Liver (tissue), 9 donors: ENCODE results near the gene DCTPP1. TPM values are rescaled to one million over a fixed set of nuclear protein-coding genes. Genes with fewer than 3 reads are reported as not detected.

Source experiments
- DNase-seq: peaks from one replicate; pipeline ENCODE4 v3.0.0-alpha.2; 2017; ENCODE audit warnings: low spot score
- H3K27ac ChIP-seq, 2 donors: one replicate each; pipeline ENCODE4 v1.7.0; 2013; ENCODE audit warnings: inconsistent platforms in 2 of 2, low read length in 2 of 2, control low read depth in 1 of 2, low read depth in 1 of 2, mild to moderate bottlenecking in 1 of 2
- H3K27me3 ChIP-seq, 4 donors: one replicate each; pipeline versions ENCODE4 v1.6.1 to v1.7.0; 2013; ENCODE audit warnings: low read length in 3 of 4, inconsistent platforms in 1 of 4, mild to moderate bottlenecking in 1 of 4, moderate library complexity in 1 of 4; ENCODE audit not compliant: control insufficient read depth in 4 of 4, insufficient read depth in 4 of 4
- H3K36me3 ChIP-seq, 4 donors: one replicate each; pipeline versions ENCODE4 v1.6.1 to v1.7.0; 2013; ENCODE audit warnings: low read length in 3 of 4, mild to moderate bottlenecking in 3 of 4, low read depth in 1 of 4, moderate library complexity in 1 of 4; ENCODE audit not compliant: control insufficient read depth in 4 of 4, insufficient read depth in 3 of 4
- H3K4me1 ChIP-seq, 4 donors: one replicate each; pipeline versions ENCODE4 v1.6.1 to v1.7.0; 2013; ENCODE audit warnings: low read length in 3 of 4, mild to moderate bottlenecking in 3 of 4, moderate library complexity in 1 of 4; ENCODE audit not compliant: control insufficient read depth in 4 of 4, insufficient read depth in 4 of 4
- H3K4me3 ChIP-seq, 3 donors: one replicate each; pipeline versions ENCODE4 v1.6.1 to v1.7.0; 2013; ENCODE audit warnings: low read length in 3 of 3, control low read depth in 1 of 3, low read depth in 1 of 3, mild to moderate bottlenecking in 1 of 3
- H3K9ac ChIP-seq, 2 donors: one replicate each; pipeline ENCODE4 v1.7.0; 2013; ENCODE audit warnings: low read length in 2 of 2, mild to moderate bottlenecking in 2 of 2, moderate library complexity in 2 of 2, control low read depth in 1 of 2, low read depth in 1 of 2
- H3K9me3 ChIP-seq, 4 donors: one replicate each; pipeline versions ENCODE4 v1.6.1 to v1.7.0; 2013; ENCODE audit warnings: low read length in 3 of 4; ENCODE audit not compliant: control insufficient read depth in 4 of 4
- CTCF ChIP-seq: fragments of 150-350 bp; IDR thresholded peaks from 2 replicates; pipeline ENCODE4 v1.5.1; 2017; ENCODE audit warnings: improper control_type of control experiment, low read depth, low read length; ENCODE audit not compliant: missing input control
- FOXA2 ChIP-seq: IDR thresholded peaks from 2 replicates; pipeline ENCODE4 v1.6.1; 2016; ENCODE audit warnings: antibody characterized with exemption
- GABPA ChIP-seq, 2 donors: IDR thresholded peaks in 1 of 2; conservative IDR thresholded peaks in 1 of 2; 2 replicates each; pipeline ENCODE4 v1.6.1; 2016; ENCODE audit warnings: antibody characterized with exemption in 2 of 2, mild to moderate bottlenecking in 1 of 2, moderate library complexity in 1 of 2
- HNF4G ChIP-seq: IDR thresholded peaks from 2 replicates; pipeline ENCODE4 v1.6.1; 2016; ENCODE audit warnings: antibody characterized with exemption
- MAX ChIP-seq: IDR thresholded peaks from 2 replicates; pipeline ENCODE4 v1.6.1; 2016; ENCODE audit warnings: antibody characterized with exemption
- RAD21 ChIP-seq, 2 donors: IDR thresholded peaks; 2 replicates each; pipeline ENCODE4 v1.6.1; 2016; ENCODE audit warnings: antibody characterized with exemption in 2 of 2, mild to moderate bottlenecking in 2 of 2
- REST ChIP-seq: IDR thresholded peaks from 2 replicates; pipeline ENCODE4 v1.6.1; 2016; ENCODE audit warnings: antibody characterized with exemption, mild to moderate bottlenecking
- SP1 ChIP-seq: IDR thresholded peaks from 2 replicates; pipeline ENCODE4 v1.6.1; 2018; ENCODE audit warnings: antibody characterized with exemption, mild to moderate bottlenecking
- ZBTB33 ChIP-seq: IDR thresholded peaks from 2 replicates; pipeline ENCODE4 v1.6.1; 2016; ENCODE audit warnings: antibody characterized with exemption
- WGBS: extraction: QIAGEN DNeasy Blood & Tissue Kit; methylation state at CpG from one replicate; pipeline ENCODE4 v1.1.7; 2013; 5-methylcytosine and 5-hydroxymethylcytosine counted together
- polyA plus RNA-seq, 2 donors: library from polyadenylated mRNA; stranded (reverse) in 1 of 2; unstranded in 1 of 2; fragments of 200-250 nt in 1 of 2; fragments of >200 nt in 1 of 2; fragmentation: Nextera tagmentation in 1 of 2; extraction: Ambion mirVana in 1 of 2; gene quantifications; one replicate each; pipeline versions ENCODE4 v1.2.1 to v1.2.3, GENCODE V29; 2013 to 2015
- total RNA-seq, 2 donors: library from RNA; depleted of rRNA; stranded (reverse); fragments of >200 nt; gene quantifications; one replicate each; pipeline ENCODE4 v1.2.3, GENCODE V29; 2014
- donor health status: healthy.
- donor health status: healthy.
- donor health status: healthy.
- donor health status: healthy.
- donor health status: healthy.

Gene DCTPP1
- total and polyA plus RNA-seq, 4 donors: 6.0 to 18.8 (median 15.0) TPM

GRCh38 chr16:30457743-30458560 lies 28.1 kb upstream of the DCTPP1 start:
- Histone ChIP-seq H3K9me3 (no peaks in the 10 kb centered on the region), H3K36me3 (no peaks in the 10 kb centered on the region), H3K27ac (no peak overlapping the region), H3K27me3 (no peaks in the 10 kb centered on the region), H3K4me3 (no peak overlapping the region), H3K4me1 (peaks cover 0 to 9% (median 0%) of the 10 kb centered on the region in 4 donors), H3K9ac (no peak overlapping the region)
- DNase-seq: no peak
- TF ChIP-seq GABPA (IDR thresholded peaks at IDR 0.05 in 1 of 2, conservative IDR thresholded peaks at IDR 0.05 in 1 of 2): no peak
- TF ChIP-seq RAD21 (IDR thresholded peaks at IDR 0.05): no peak
- 91% methylated on average over 16 of the region's 16 CpGs for WGBS

GRCh38 chr16:30457256-30457655 lies 27.4 kb upstream of the DCTPP1 start:
- Histone ChIP-seq H3K27me3 (no peaks in the 10 kb centered on the region), H3K27ac (no peak overlapping the region), H3K4me1 (peaks cover 0 to 9% (median 0%) of the 10 kb centered on the region in 4 donors), H3K4me3 (no peak overlapping the region), H3K9ac (no peak overlapping the region), H3K36me3 (no peaks in the 10 kb centered on the region), H3K9me3 (no peaks in the 10 kb centered on the region)
- no peak for TF ChIP-seq CTCF
- TF ChIP-seq MAX: no peak
- TF ChIP-seq GABPA (IDR thresholded peaks at IDR 0.05 in 1 of 2, conservative IDR thresholded peaks at IDR 0.05 in 1 of 2): no peak
- TF ChIP-seq SP1: no peak
- TF ChIP-seq HNF4G: no peak
- no peak for TF ChIP-seq REST
- no peak for TF ChIP-seq ZBTB33
- TF ChIP-seq FOXA2: no peak
- TF ChIP-seq RAD21 (IDR thresholded peaks at IDR 0.05): no peak
- WGBS: 90% methylated on average over 1 of the region's 1 CpG
- DNase-seq: no peak
